IMR-90 (cell line): ENCODE results near the gene C9orf152. TPM values are rescaled to one million over a fixed set of nuclear protein-coding genes. Genes with fewer than 3 reads are reported as not detected.

Experiments used
- ATAC-seq: fragments of 200-7000 bp; cut with Tn5 transposase; 2 replicates; pipeline ENCODE4 v1.9.1; 2020; ENCODE audit warnings: low read depth, mild to moderate bottlenecking, moderate library complexity
- BruUV-seq: library from RNA; stranded (reverse); fragments of 400-500 nt; replicated peaks from 2 replicates; lab custom pipeline; 2021; lab: Mats Ljungman, UMichigan
- CTCF ChIA-PET: fragments of 300-600 bp; formaldehyde crosslinking; extraction: SDS; loops from one replicate; lab custom pipeline; 2021; ENCODE audit warnings: antibody characterized with exemption; lab: Yijun Ruan, JAX
- POLR2A ChIA-PET: fragments of 300-600 bp; sonication (Branson Sonifier 250); formaldehyde crosslinking; loops from one replicate; lab custom pipeline; 2022; ENCODE audit warnings: antibody characterized with exemption; ENCODE audit not compliant: unreplicated experiment; lab: Charles Lee
- DNase-seq: peaks from one replicate; pipeline ENCODE4 v3.0.0; 2013
- H2AFZ ChIP-seq: replicated peaks from 2 replicates; pipeline ENCODE3; 2013; ENCODE audit warnings: low read length, mild to moderate bottlenecking; ENCODE audit not compliant: poor library complexity
- H2AK5ac ChIP-seq: 2 replicates; pipeline ENCODE4 v1.6.1; 2013; ENCODE audit warnings: low read depth, low read length, inconsistent platforms
- H2AK9ac ChIP-seq: replicated peaks from 2 replicates; pipeline ENCODE3; 2013; ENCODE audit warnings: mild to moderate bottlenecking, low read depth, low read length, moderate library complexity; ENCODE audit not compliant: poor library complexity
- H2BK120ac ChIP-seq: 2 replicates; pipeline ENCODE4 v1.6.1; 2013; ENCODE audit warnings: low read depth, low read length, inconsistent platforms
- H2BK15ac ChIP-seq: 3 replicates; pipeline ENCODE4 v1.6.1; 2013; ENCODE audit warnings: low read depth, low read length, inconsistent platforms
- H2BK20ac ChIP-seq: 2 replicates; pipeline ENCODE4 v1.6.1; 2013; ENCODE audit warnings: low read depth, mild to moderate bottlenecking, inconsistent platforms, low read length, moderate library complexity
- H2BK5ac ChIP-seq: 2 replicates; pipeline ENCODE4 v1.6.1; 2013; ENCODE audit warnings: mild to moderate bottlenecking, low read depth, low read length, inconsistent platforms; ENCODE audit not compliant: poor library complexity, severe bottlenecking
- H3K14ac ChIP-seq: replicated peaks from 2 replicates; pipeline ENCODE4 v1.6.1; 2013; ENCODE audit warnings: low read depth, low read length, inconsistent platforms
- H3K18ac ChIP-seq: 2 replicates; pipeline ENCODE4 v1.6.1; 2013; ENCODE audit warnings: low read depth, low read length, control low read depth
- H3K23ac ChIP-seq: 2 replicates; pipeline ENCODE4 v1.6.1; 2013; ENCODE audit warnings: low read depth, low read length, inconsistent platforms
- H3K27ac ChIP-seq: 2 replicates; pipeline ENCODE4 v1.5.1; 2013; ENCODE audit warnings: mild to moderate bottlenecking, control low read depth, low read length; ENCODE audit not compliant: insufficient read depth
- H3K27me3 ChIP-seq: 2 replicates; pipeline ENCODE4 v1.6.1; 2013; ENCODE audit warnings: low read length; ENCODE audit not compliant: control insufficient read depth, insufficient read depth
- H3K36me3 ChIP-seq: 2 replicates; pipeline ENCODE4 v1.6.1; 2013; ENCODE audit warnings: low read length, mixed read lengths; ENCODE audit not compliant: control insufficient read depth, insufficient read depth
- H3K4ac ChIP-seq: 2 replicates; pipeline ENCODE4 v1.6.1; 2013; ENCODE audit warnings: low read depth, low read length, inconsistent platforms
- H3K4me1 ChIP-seq: 2 replicates; pipeline ENCODE4 v1.6.1; 2013; ENCODE audit warnings: low read length, mixed read lengths; ENCODE audit not compliant: control insufficient read depth, insufficient read depth
- H3K4me2 ChIP-seq: 2 replicates; pipeline ENCODE4 v1.6.1; 2013; ENCODE audit warnings: low read depth, mild to moderate bottlenecking, control low read depth, low read length, moderate library complexity
- H3K4me3 ChIP-seq: 2 replicates; pipeline ENCODE4 v1.5.1; 2013; ENCODE audit warnings: low read depth, mild to moderate bottlenecking, control low read depth, low read length, moderate library complexity; ENCODE audit not compliant: insufficient read depth
- H3K56ac ChIP-seq: 2 replicates; pipeline ENCODE4 v1.6.1; 2013; ENCODE audit warnings: low read length, inconsistent platforms; ENCODE audit not compliant: insufficient read depth; ENCODE audit errors: extremely low read depth
- H3K79me1 ChIP-seq, 2 experiments: 2 replicates each; pipeline ENCODE4 v1.6.1; 2013; ENCODE audit warnings: low read length in 2 of 2, inconsistent platforms in 1 of 2, low read depth in 1 of 2
- H3K9ac ChIP-seq: 2 replicates; pipeline ENCODE4 v1.6.1; 2013; ENCODE audit warnings: low read depth, low read length, control low read depth
- H3K9me1 ChIP-seq: 2 replicates; pipeline ENCODE4 v1.6.1; 2013; ENCODE audit warnings: low read length, inconsistent platforms; ENCODE audit not compliant: insufficient read depth
- H3K9me3 ChIP-seq: 2 replicates; pipeline ENCODE4 v1.6.1; 2013; ENCODE audit warnings: low read length; ENCODE audit not compliant: control insufficient read depth, insufficient read depth
- H4K20me1 ChIP-seq: 2 replicates; pipeline ENCODE4 v1.6.1; 2013; ENCODE audit warnings: low read length, inconsistent platforms; ENCODE audit not compliant: insufficient read depth
- H4K5ac ChIP-seq: 2 replicates; pipeline ENCODE4 v1.6.1; 2013; ENCODE audit warnings: mild to moderate bottlenecking, low read depth, low read length, control low read depth
- H4K8ac ChIP-seq, 2 experiments: 2 replicates each; pipeline ENCODE4 v1.6.1; 2013; ENCODE audit warnings: low read depth in 2 of 2, low read length in 2 of 2, control low read depth in 1 of 2, inconsistent platforms in 1 of 2
- H4K91ac ChIP-seq: 2 replicates; pipeline ENCODE4 v1.6.1; 2013; ENCODE audit warnings: low read depth, low read length, inconsistent platforms; ENCODE audit not compliant: insufficient read depth
- BHLHE40 ChIP-seq: fragments of 150-350 bp; IDR thresholded peaks from 2 replicates; pipeline ENCODE4 v1.6.1; 2016; ENCODE audit warnings: mild to moderate bottlenecking, low read depth, low read length
- CEBPB ChIP-seq: IDR thresholded peaks from 2 replicates; pipeline ENCODE4 v1.6.1; 2012; ENCODE audit warnings: low read depth, low read length, improper control_type of control experiment
- WGBS, 2 experiments: methylation state at CpG; one replicate each; pipeline versions ENCODE4 v1.1.5 to v1.1.7; 2013; ENCODE audit warnings: missing lambda C conversion rate in 2 of 2; ENCODE audit not compliant: insufficient read length in 1 of 2; ENCODE audit errors: extremely low coverage in 2 of 2; 5-methylcytosine and 5-hydroxymethylcytosine counted together
- dilution Hi-C: fragments of 300-500 bp; cut with HindIII; formaldehyde crosslinking; loops from one replicate; pipeline ENCODE4 v1.14.3; 2018; ENCODE audit warnings: low sequenced_read_pairs; ENCODE audit not compliant: unreplicated experiment
- in situ Hi-C: fragments of 300-500 bp; cut with MboI; formaldehyde crosslinking; loops from 3 replicates; pipeline ENCODE4 v1.14.3; 2019; ENCODE audit warnings: low sequenced_read_pairs, inconsistent platforms, mixed read lengths
- intact Hi-C: fragments of 100-400 bp; cut with micrococcal nuclease; formaldehyde crosslinking; loops from 2 replicates; pipeline ENCODE4 v1.10.0; 2022
- polyA plus RNA-seq, 3 experiments: library from polyadenylated mRNA; depleted of rRNA; stranded (reverse); fragments of >200 nt; gene quantifications; 2 replicates each; pipeline ENCODE4 v1.2.3, GENCODE V29; 2012; ENCODE audit warnings: low replicate concordance in 1 of 3
- total RNA-seq: library from RNA; depleted of rRNA; stranded (reverse); fragments of >200 nt; gene quantifications from 2 replicates; pipeline ENCODE4 v1.2.3, GENCODE V29; 2012

The C9orf152 gene
- total and polyA plus RNA-seq, 2 of the 4 experiments (the other 2 are of a cell fraction): not detected

- dilution Hi-C loops: no loop called here
- no peak overlapping the region for H3K56ac ChIP-seq
- intact Hi-C loops: no loop called here
- no peak overlapping the region for H3K27ac ChIP-seq
- H2BK120ac ChIP-seq: no peak overlapping the region
- H2AFZ ChIP-seq: no peak overlapping the region
- no peaks in the 10 kb centered on the region for H3K79me1 ChIP-seq
- no peak overlapping the region for H2AK5ac ChIP-seq
- no peak overlapping the region for H4K5ac ChIP-seq
- H3K9me3 ChIP-seq: no peaks in the 10 kb centered on the region
- peak; percentile 33; the same call in 1 of the 2 replicates for TF ChIP-seq CEBPB
- TF ChIP-seq BHLHE40: no peak
- no peak overlapping the region for H3K18ac ChIP-seq
- ATAC-seq (no peak), DNase-seq (no peak)
- no peak overlapping the region for H2AK9ac ChIP-seq
- no peak overlapping the region for H2BK5ac ChIP-seq
- no peak overlapping the region for H3K14ac ChIP-seq
- H2BK15ac ChIP-seq: no peak overlapping the region
- no peak overlapping the region for H3K4ac ChIP-seq
- CTCF ChIA-PET: interaction anchor here (1.4 to 1.6 kb wide), 2 partner anchors 31 to 312 kb away, joined by 3 to 4 read pairs; no protein-coding TSS in a partner anchor
- H3K9ac ChIP-seq: no peak overlapping the region
- no peak overlapping the region for H2BK20ac ChIP-seq
- no peak overlapping the region for H3K23ac ChIP-seq
- H4K8ac ChIP-seq: no peak overlapping the region
- H3K9me1 ChIP-seq: no peaks in the 10 kb centered on the region
- H3K4me1 ChIP-seq: no peaks in the 10 kb centered on the region; the same call in 1 of the 2 replicates
- H3K4me2 ChIP-seq: no peak overlapping the region
- peaks cover 5% of the 10 kb centered on the region for H3K27me3 ChIP-seq
- H4K20me1 ChIP-seq: no peaks in the 10 kb centered on the region
- in situ Hi-C loops: loop anchor here (10.0 kb wide), 1 partner anchor 640 kb away; no protein-coding TSS in a partner anchor
- POLR2A ChIA-PET: no interaction called here
- WGBS, 2 experiments: no CpG with 5 or more reads among the region's 2 CpGs
- no peak overlapping the region for H3K4me3 ChIP-seq
- no TSS peak for BruUV-seq
- no peak overlapping the region for H4K91ac ChIP-seq
- no peaks in the 10 kb centered on the region for H3K36me3 ChIP-seq
These were observed 6.8 kb upstream of the C9orf152 start for GRCh38 chr9:110214586-110215355.
